SHP77 (cell line): Measurements from ENCODE around the gene GET4.
"Not testable (repeated sequence)": the region's sequence is repeated elsewhere in the genome, so short reads cannot be mapped to it uniquely, and the experiment has no call there.

Source experiments
- DNase-seq, 2 experiments: peaks; one replicate each; lab custom pipeline; 2025; lab: John Stamatoyannopoulos, UW

The GET4 gene

GRCh38 chr7:927031-927671, 50.8 kb downstream of the GET4 start:
- no peak for DNase-seq

- DNase-seq = no peak
These were observed 53.0 kb downstream of the GET4 start for GRCh38 chr7:929311-929711.

GRCh38 chr7:930975-931758, 54.8 kb downstream of the GET4 start:
- DNase-seq = no peak

GRCh38 chr7:931871-932650, 55.7 kb downstream of the GET4 start:
- DNase-seq = no peak

- no peak for DNase-seq
These were observed 56.3 kb downstream of the GET4 start for GRCh38 chr7:932651-932975.

GRCh38 chr7:934469-935163, 58.3 kb downstream of the GET4 start:
- no peak for DNase-seq

GRCh38 chr7:935164-935873, 59.0 kb downstream of the GET4 start:
- DNase-seq = no peak

- no peak for DNase-seq
These were observed 59.6 kb downstream of the GET4 start for GRCh38 chr7:935874-936385.

GRCh38 chr7:936386-937054, 60.2 kb downstream of the GET4 start:
- no peak for DNase-seq

GRCh38 chr7:937856-938484, 61.6 kb downstream of the GET4 start:
- no peak for DNase-seq

GRCh38 chr7:938546-939185, 62.3 kb downstream of the GET4 start:
- no peak for DNase-seq

- no peak for DNase-seq
These were observed 63.5 kb downstream of the GET4 start for GRCh38 chr7:939843-940242.

- DNase-seq = no peak
These were observed 64.5 kb downstream of the GET4 start for GRCh38 chr7:940599-941408.

- not testable (repeated sequence) for DNase-seq
These were observed 67.4 kb downstream of the GET4 start for GRCh38 chr7:943793-944192.

- DNase-seq = no peak
These were observed 68.4 kb downstream of the GET4 start for GRCh38 chr7:944744-945143.

GRCh38 chr7:945147-945555, 68.8 kb downstream of the GET4 start:
- no peak for DNase-seq

GRCh38 chr7:945556-946255, 69.4 kb downstream of the GET4 start:
- DNase-seq = no peak
